Epithelial cell of esophagus (primary cell): ENCODE results near the gene PLEKHO2.
"Not testable (repeated sequence)": the region's sequence is repeated elsewhere in the genome, so short reads cannot be mapped to it uniquely, and the experiment has no call there.

Source experiments
- DNase-seq: peaks from one replicate; pipeline ENCODE4 v3.0.0; 2010; ENCODE audit warnings: low read depth
- H3K4me3 ChIP-seq: 2 replicates; pipeline ENCODE4 v1.5.1; 2011; ENCODE audit warnings: mild to moderate bottlenecking, low read length, control low read depth
- CTCF ChIP-seq: IDR thresholded peaks from 2 replicates; pipeline ENCODE4 v1.5.1; 2011; ENCODE audit warnings: low read depth, mild to moderate bottlenecking, low read length, control low read depth, inconsistent platforms; ENCODE audit not compliant: insufficient read depth; ENCODE audit errors: missing control alignments

PLEKHO2 gene

GRCh38 chr15:64813075-64813474, 28.6 kb upstream of the PLEKHO2 start:
- H3K4me3 ChIP-seq: no peak overlapping the region
- TF ChIP-seq CTCF: no peak
- peak; percentile 10 for DNase-seq

GRCh38 chr15:64814283-64814682, 27.4 kb upstream of the PLEKHO2 start:
- H3K4me3 ChIP-seq, DNase-seq: not testable (repeated sequence)

- not testable (repeated sequence) for H3K4me3 ChIP-seq, DNase-seq
Observed at GRCh38 chr15:64814965-64815364, 26.8 kb upstream of the PLEKHO2 start.

- no peak overlapping the region for H3K4me3 ChIP-seq
- TF ChIP-seq CTCF: no peak
- DNase-seq: no peak
Observed at GRCh38 chr15:64816452-64816851, 25.3 kb upstream of the PLEKHO2 start.

DNA sequence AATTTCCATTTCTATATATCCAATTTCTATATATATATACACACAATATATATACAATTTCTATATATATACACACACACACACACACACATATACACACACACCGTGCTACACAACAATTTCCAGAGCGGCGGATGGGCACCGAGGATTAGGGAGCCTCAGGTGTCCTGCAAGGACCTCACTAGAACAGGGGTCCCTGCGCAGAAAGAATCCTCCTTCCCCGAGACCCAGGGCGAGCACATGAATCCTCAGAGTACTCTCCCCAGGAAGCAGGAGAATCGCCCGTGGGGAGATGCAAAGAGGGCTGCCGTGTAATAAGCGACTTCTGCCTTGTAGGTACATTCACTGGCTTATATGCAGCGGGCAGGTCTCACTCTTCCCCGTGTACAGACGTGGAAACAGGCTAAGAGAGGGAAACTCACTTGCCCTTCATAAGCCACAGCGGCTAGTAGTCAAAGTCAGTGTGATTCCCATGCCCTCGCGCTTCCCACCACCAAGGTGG, 16.7 kb upstream of the PLEKHO2 start:
- peak overlapping the region; percentile 65 for H3K4me3 ChIP-seq

GRCh38 chr15:64825431-64826294, 16.1 kb upstream of the PLEKHO2 start, which contains the start of gene PIF1:
PIF1 (minus strand) TSS chr15:64825647; CDS start chr15:64824335, 1,312 bp downstream.
- peak within 1 kb of the TSS; percentile 65 for H3K4me3 ChIP-seq
- TF ChIP-seq CTCF: no peak

More for the DNA sequence above, 16.7 kb upstream of the PLEKHO2 start:
- no peak for TF ChIP-seq CTCF
- DNase-seq: peak; percentile 28

GRCh38 chr15:64828985-64829384, 12.7 kb upstream of the PLEKHO2 start:
- peak; percentile 67 for DNase-seq
- TF ChIP-seq CTCF: no peak
- H3K4me3 ChIP-seq: no peak overlapping the region

More at GRCh38 chr15:64825431-64826294, 16.1 kb upstream of the PLEKHO2 start, which contains the start of gene PIF1:
- peak; percentile 99 for DNase-seq

DNA sequence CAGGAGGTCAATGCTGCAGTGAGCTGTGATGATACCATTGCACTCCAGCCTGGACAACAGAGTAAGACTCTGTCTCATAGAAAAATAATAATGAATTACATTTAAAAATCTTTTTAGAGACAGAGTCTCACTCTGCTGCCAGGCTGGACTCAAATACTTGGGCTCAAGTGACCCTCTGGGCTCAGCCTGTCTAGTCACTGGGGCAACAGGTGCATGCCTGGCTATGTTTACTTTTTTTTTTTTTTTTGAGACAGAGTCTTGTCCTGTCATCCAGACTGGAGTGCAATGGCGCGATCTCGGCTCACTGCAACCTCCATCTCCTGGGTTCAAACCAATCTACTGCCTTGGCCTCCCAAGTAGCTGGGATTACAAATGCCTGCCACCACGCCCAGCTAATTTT, 8.0 kb upstream of the PLEKHO2 start:
- DNase-seq: no peak
- no peak overlapping the region for H3K4me3 ChIP-seq
- no peak for TF ChIP-seq CTCF
